ENCODE measurements around the gene SERHL2. TPM values are rescaled to one million over a fixed set of nuclear protein-coding genes. Genes with fewer than 3 reads are reported as not detected.
A peak's percentile ranks its signal among the peaks of the same experiment; 100 is the strongest.
"Not testable (repeated sequence)": the region's sequence is repeated elsewhere in the genome, so short reads cannot be mapped to it uniquely, and the experiment has no call there.

SERHL2 gene
- total RNA-seq, 1 experiment from 2014 or later = 1.4 TPM

- not testable (repeated sequence) for DNase-seq (ENCODE audit: extremely low read depth, low read depth)
These were observed 16.8 kb downstream of the SERHL2 start for GRCh38 chr22:42570580-42570979.

- not testable (repeated sequence) for DNase-seq (ENCODE audit: extremely low read depth, low read depth)
These were observed 17.3 kb downstream of the SERHL2 start for GRCh38 chr22:42571068-42571467.

GRCh38 chr22:42574046-42574445, 20.3 kb downstream of the SERHL2 start:
- not testable (repeated sequence) for DNase-seq (ENCODE audit: extremely low read depth, low read depth)

DNA sequence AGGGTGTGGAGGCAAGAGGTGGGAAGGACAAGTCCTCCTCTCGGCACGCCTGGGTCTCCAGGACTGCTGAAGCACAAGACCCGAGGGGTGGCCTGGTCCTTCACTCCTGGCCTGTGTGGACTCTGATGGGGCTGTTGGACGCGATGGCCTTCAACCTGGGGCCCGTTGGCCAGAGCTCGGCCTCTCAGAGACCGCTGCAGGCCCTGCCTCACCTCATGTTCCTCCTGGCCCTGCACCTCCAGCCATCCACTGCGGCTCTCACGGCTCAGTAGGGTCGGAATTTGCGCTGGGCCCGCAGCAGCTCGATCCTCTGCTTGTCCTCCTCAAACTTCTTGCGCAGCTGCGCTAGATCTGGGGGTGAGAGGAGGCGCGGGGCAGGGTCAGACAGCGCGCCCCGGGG, 20.7 kb downstream of the SERHL2 start:
- DNase-seq (ENCODE audit: extremely low read depth, low read depth) = not testable (repeated sequence)

- not testable (repeated sequence) for DNase-seq (ENCODE audit: extremely low read depth, low read depth)
These were observed 22.3 kb downstream of the SERHL2 start for GRCh38 chr22:42575996-42576574.

DNA sequence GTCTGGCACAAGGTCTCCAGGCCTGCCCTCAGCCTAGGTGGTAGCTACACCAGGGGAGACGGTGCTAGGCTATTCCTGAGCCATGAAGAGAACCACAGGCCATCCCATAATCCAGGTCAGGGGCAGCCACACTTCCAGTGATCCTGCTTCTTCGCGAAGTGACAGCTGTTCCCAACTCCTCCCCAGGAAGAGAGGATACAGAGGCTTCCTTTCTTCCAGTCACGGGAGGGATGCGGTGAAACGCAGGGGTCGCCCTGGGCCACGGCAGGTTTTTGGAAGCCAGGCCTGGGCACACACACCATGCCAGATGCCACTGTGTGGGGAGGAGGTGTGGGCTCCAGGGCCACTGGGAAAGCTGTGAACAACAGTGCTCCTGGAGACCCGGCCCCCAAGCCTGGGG, 23.4 kb downstream of the SERHL2 start:
- not testable (repeated sequence) for DNase-seq (ENCODE audit: extremely low read depth, low read depth)

DNA sequence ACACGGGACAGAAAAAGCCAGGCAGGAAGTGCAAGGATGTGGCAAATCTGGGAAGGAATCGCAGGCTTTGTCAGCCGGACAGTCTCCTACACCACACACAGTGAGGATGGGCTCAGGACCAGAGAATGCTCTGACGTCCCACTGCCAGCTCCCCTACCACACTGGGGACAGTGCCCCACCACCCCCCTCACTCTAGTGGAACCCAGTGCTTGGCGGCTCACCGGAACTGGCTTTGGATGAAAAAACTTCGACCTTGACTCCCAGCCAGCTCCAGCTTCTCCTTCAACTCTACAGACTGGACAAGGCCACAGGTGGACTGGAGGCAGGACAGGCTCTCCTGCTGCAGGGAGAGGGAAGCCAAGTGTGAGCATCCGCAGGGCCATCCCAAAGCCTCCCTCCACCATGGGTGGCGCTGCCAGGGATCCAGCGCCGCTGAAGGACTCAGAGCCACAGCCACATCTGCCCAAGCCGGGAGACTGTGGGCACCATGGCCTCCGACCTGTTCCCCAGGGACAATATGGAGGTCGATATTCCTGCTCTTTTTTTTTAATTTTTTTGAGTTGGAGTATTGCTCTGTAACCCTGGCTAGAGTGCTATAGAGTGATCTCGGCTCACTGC, 24.0 kb downstream of the SERHL2 start:
- no peak for DNase-seq (ENCODE audit: extremely low read depth, low read depth)

DNA sequence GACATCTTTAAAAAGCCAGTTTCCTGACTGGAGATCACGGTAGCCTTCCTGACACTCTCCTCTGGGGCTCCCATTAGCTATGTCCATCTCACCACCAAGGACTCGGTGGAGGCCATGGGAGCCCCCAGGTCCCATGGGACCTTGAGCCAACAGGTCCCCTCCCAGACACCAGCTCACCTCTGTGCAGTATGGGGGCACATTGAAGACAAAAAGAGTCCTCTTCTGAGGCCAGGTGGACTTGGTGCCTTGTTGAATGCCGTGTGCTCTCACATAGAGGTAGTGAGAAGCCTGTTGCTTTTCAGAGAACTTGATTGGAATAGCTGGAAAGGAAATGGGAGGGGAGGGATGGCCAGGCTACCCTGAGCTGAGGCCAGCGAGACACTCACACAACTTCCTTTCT, 26.3 kb downstream of the SERHL2 start:
- DNase-seq (ENCODE audit: extremely low read depth, low read depth) = not testable (repeated sequence)

DNA sequence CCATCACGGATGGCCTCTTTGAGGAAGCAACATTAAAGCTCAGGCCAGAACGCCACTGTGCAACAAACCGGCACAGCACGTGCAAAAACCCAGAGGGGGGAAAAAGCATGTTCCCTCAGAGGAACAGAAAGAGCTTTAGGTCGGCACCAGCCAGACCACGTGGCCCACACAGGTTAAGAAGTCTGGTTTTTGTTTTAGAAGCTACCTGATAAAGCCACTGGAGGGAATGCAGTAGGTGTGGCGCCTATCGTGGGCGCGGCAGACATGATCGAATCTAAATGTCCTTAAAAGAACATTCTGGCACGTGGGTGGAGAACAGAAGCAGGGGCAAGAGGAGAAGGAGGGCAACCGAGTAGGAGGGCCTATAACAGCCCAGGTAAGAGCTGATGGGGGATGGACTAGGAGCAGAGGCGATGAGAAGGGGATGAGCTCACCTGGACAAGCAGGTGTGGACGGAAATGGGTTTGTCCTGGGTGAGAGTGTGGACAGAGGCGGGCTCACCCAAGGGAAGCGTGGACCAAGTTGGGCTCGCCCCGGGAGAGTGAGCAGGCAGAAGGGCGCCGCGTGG, 27.5 kb downstream of the SERHL2 start:
- not testable (repeated sequence) for DNase-seq (ENCODE audit: extremely low read depth, low read depth)

DNA sequence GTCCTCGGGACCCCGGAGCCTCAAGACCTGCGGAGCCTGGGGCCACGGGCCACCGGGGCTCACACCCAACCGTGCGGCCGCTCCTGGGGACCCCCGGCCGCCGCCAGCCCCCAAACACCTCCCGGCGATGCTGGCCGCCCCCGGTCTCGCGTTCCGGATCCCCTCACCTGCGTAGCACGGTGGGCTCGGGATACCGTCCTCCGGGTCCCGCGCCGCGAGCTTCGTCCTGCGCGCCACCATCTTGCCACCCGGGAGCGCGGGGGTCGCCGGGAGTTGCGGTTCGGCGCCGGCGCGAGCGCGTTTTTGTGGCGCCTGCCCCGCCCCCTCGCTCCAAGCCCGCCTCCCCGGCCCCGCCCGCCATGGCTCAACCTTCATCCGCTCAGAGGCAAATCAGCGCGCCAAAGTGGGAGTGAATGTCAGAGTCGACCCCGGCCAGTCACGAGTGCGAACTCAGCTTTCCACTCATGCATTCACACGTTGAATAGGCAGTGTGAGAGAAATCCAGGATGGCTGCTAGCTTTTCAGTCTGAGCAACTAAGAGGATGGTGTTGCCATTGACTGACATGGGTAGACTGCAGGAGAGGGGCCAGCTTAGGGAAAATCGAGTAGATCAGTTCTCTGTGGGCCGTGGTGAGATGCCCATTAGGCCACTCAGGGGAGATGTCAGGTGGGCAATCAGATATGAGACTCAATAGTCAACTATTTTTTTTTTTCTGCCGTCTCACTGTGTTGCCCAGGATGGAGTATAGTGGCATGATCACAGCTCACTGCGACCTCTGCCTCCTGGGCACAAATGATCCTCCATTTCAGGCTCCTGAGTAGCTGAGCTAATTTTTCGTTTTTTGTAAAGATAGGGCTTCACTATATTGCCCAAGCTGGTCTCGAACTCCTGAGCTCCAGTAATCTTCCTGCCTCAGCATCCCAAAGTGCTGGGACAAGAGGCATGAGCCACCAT, 28.3 kb downstream of the SERHL2 start:
- DNase-seq (ENCODE audit: extremely low read depth, low read depth) = peak; percentile 41

DNA sequence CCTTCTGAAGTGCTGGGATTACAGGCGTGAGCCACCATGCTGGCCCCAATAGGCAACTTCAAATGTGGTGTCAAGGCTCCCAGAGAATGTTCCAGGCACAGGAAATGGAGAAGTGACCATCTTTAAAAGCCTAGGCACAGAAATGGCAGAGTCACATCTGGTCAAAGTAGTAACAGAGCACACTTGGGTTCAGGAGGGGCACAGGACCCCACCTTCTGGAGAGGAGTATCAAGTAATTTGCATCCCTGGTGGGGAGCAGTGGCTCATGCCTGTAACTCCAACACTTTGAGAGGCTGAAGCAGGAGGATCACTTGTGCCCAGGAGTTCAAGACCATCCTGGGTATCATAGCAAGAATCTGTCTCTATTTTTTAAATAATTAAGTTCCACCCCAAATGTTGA, 29.2 kb downstream of the SERHL2 start:
- no peak for DNase-seq (ENCODE audit: extremely low read depth, low read depth)

- no peak for DNase-seq (ENCODE audit: extremely low read depth, low read depth)
These were observed 30.7 kb downstream of the SERHL2 start for GRCh38 chr22:42584364-42584940.

DNA sequence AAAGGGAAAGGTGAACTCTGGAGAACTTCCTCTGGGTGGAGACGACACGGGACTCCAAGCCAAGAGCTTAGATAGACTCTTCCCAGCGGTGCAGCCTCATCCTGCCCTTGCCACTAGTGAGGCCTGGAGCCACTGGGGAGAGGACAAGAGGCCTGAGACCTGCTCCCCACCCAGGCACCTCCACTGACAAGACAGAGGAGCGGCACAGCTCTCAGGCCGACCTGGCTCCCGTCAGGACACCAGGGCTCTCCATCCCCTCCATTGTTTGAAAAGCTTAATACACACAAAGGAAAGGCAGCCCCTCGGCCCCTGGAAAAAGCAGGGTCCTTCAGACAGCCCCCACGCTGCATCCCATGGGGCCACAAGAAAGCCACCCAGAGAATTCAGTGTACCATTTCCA, 31.3 kb downstream of the SERHL2 start:
- DNase-seq (ENCODE audit: extremely low read depth, low read depth) = no peak

DNA sequence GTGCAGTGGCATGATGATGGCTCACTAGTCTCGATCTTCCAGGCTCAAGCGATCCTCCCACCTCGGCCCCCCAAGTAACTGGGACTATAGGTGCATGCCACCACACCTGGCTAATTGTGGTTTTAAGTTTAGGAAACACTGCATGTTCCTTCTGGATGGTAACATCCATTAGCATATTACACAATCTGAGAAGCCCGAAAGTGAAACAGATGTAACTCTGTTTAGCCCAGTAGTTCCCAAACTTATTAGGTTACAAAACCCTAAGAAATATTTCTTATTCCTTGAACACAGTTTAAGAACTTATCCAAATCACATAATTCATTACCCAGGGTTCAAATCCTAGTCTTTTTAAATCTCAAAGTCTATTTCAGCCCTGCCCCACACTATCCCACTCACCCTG, 32.6 kb downstream of the SERHL2 start:
- DNase-seq (ENCODE audit: extremely low read depth, low read depth) = no peak

GRCh38 chr22:42587588-42588175, 33.9 kb downstream of the SERHL2 start:
- no peak for DNase-seq (ENCODE audit: extremely low read depth, low read depth)

- no peak for DNase-seq (ENCODE audit: extremely low read depth, low read depth)
These were observed 38.2 kb downstream of the SERHL2 start for GRCh38 chr22:42591987-42592386.

- no peak for DNase-seq (ENCODE audit: extremely low read depth, low read depth)
These were observed 41.7 kb downstream of the SERHL2 start for GRCh38 chr22:42595434-42595833.

DNA sequence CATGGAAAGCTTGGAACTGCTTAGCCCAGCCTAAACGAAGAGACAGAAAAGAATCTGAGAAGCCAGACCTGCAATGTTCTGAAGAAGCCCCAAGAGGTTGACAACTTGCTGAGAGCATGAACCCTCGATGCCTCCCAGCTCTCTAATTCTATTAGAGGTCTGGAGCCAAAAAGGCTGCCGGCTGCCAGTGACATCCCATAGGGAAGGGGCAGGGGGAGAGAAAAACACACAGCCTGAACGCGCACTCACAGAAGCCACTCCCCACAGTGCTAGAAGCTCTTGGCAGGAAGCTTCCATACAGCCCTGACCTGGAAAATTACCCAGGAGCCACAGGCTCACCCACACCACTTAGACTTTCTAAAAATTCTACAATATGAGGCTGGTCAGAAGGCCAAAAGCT, 42.6 kb downstream of the SERHL2 start:
- no peak for DNase-seq (ENCODE audit: extremely low read depth, low read depth)

DNA sequence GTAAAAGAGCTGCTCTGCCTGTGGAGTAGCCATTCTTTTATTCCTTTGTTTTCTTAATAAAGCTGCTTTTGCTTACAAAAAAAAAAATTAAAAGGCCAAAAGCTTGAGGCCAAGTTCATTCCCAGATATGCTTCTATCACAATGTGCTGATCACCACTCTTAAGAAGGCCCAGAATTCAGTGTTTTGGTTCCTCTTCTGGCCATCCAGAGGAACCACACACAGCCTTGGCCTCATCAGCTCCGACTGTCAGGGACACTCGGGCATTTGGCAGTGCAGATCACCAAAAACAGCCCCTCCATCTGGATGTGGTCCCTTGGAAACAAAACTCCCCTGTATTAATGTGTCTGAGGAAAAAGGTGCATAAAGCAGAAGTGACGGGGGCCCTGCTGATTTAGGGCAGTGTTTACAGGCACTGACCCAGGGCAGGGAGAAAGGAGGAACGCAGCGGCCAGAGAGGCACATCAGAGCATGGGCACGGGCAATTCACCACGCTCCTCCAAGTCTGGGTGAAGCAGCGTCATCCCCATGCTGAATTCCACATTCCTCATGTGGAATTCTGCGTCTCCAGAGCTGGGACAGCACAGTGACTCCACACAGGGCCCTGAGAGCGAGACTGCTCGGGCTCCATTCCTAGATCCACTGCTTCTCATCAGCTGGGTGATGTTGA, 43.2 kb downstream of the SERHL2 start:
- no peak for DNase-seq (ENCODE audit: extremely low read depth, low read depth)

DNA sequence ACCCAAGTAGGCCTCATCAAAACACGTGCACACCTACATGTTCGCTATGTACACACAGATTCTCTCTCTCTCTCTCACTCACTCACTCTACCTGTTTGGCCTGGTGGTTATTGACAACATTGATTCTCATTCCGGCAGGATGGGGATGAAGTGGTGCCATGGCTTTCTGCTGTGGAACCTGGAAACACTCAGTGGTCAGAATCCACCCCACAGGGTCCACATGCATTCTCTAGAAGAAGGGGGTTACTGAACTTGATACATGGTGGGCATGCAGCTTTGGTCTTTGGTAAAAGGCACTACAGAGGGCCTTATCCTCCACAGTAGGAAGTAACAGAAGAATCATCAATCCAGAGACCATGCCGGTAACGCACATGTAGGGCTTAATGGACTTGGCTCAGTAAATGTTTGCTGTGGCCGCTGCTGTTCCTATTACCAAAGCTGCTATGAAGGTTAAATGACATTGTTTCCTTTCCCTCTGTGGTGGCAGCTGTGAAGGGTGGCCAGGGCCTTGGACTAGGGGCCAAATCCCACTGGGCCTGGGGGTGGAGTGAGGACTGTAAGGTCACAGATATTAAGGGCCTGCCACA, 48.2 kb downstream of the SERHL2 start:
- no peak for DNase-seq (ENCODE audit: extremely low read depth, low read depth)

All from NCI-H460 (cell line).